HCT116 (cell line): ENCODE results near the gene SERINC5. TPM values are rescaled to one million over a fixed set of nuclear protein-coding genes. Genes with fewer than 3 reads are reported as not detected.

Experiments
- ATAC-seq: fragments of 200-7000 bp; cut with Tn5 transposase; 2 replicates; pipeline ENCODE4 v1.9.1; 2020; ENCODE audit warnings: mild to moderate bottlenecking, moderate library complexity
- BruUV-seq: library from RNA; stranded (reverse); fragments of 400-500 nt; replicated peaks from 2 replicates; lab custom pipeline; 2021; lab: Mats Ljungman, UMichigan
- CTCF ChIA-PET: fragments of 300-600 bp; sonication (Branson Sonifier 250); formaldehyde crosslinking; loops from one replicate; lab custom pipeline; 2021; ENCODE audit warnings: antibody characterized with exemption; lab: Charles Lee
- POLR2A ChIA-PET: fragments of 300-600, 350-600 bp; sonication (Branson Sonifier 250); formaldehyde crosslinking; loops from one replicate; lab custom pipeline; 2021; ENCODE audit warnings: antibody characterized with exemption; lab: Charles Lee
- RAD21 ChIA-PET, 2 experiments: fragments of 300-600 bp; sonication (Branson Sonifier 250); formaldehyde crosslinking; loops; one replicate each; lab custom pipeline; 2023; ENCODE audit warnings: low total read pairs in 2 of 2; ENCODE audit not compliant: uncharacterized antibody in 2 of 2, unreplicated experiment in 2 of 2, low non-redundant PET in 1 of 2; lab: Charles Lee
- DNase-seq: peaks from one replicate; pipeline ENCODE4 v3.0.0-alpha.2; 2010; ENCODE audit warnings: low read depth, low spot score
- H2AFZ ChIP-seq: fragments of 200-600 bp; shearing (Covaris generic), sonication (generic); 2 replicates; pipeline ENCODE4 v1.6.1; 2017; ENCODE audit warnings: low read depth, mixed run types, mixed read lengths, antibody characterized with exemption, low read length; ENCODE audit not compliant: poor library complexity, severe bottlenecking
- H3K27ac ChIP-seq: 2 replicates; pipeline ENCODE4 v1.5.1; 2012; ENCODE audit warnings: low read depth, low read length
- H3K27me3 ChIP-seq: fragments of 200-600 bp; sonication (generic); 2 replicates; pipeline ENCODE4 v1.6.1; 2016; ENCODE audit warnings: mixed run types, low read length, mixed read lengths; ENCODE audit not compliant: insufficient read depth
- H3K36me3 ChIP-seq, 2 experiments: fragments of 200-500 bp in 1 of 2; fragments of 200-600 bp in 1 of 2; sonication (Bioruptor generic) in 1 of 2; sonication (generic) in 1 of 2; 2 replicates each; pipeline versions ENCODE4 v1.5.1 to v1.6.1; 2014 to 2016; ENCODE audit warnings: low read length in 2 of 2, inconsistent platforms in 1 of 2, mixed read lengths in 1 of 2, mixed run types in 1 of 2; ENCODE audit not compliant: insufficient read depth in 2 of 2, control insufficient read depth in 1 of 2
- H3K4me1 ChIP-seq, 2 experiments: fragments of 200-600 bp in 1 of 2; sonication (generic) in 1 of 2; 2 replicates each; pipeline versions ENCODE4 v1.5.1 to v1.6.1; 2012 to 2017; ENCODE audit warnings: low read length in 2 of 2, inconsistent platforms in 1 of 2, mild to moderate bottlenecking in 1 of 2, mixed read lengths in 1 of 2, mixed run types in 1 of 2, moderate library complexity in 1 of 2; ENCODE audit not compliant: insufficient read depth in 2 of 2, control insufficient read depth in 1 of 2
- H3K4me2 ChIP-seq: fragments of 200-600 bp; sonication (generic); 2 replicates; pipeline ENCODE4 v1.6.1; 2017; ENCODE audit warnings: mixed run types, low read length, mixed read lengths
- H3K4me3 ChIP-seq, 2 experiments: fragments of 200-600 bp in 1 of 2; sonication (generic) in 1 of 2; replicated peaks in 1 of 2; 2 replicates each; pipeline ENCODE4 v1.5.1; 2011 to 2016; ENCODE audit warnings: low read length in 2 of 2, control low read depth in 1 of 2, low read depth in 1 of 2, mild to moderate bottlenecking in 1 of 2, mixed read lengths in 1 of 2, mixed run types in 1 of 2
- H3K79me2 ChIP-seq: fragments of 200-600 bp; sonication (generic); 2 replicates; pipeline ENCODE4 v1.6.1; 2017; ENCODE audit warnings: mild to moderate bottlenecking, mixed run types, low read length, moderate library complexity, mixed read lengths; ENCODE audit not compliant: insufficient read depth
- H3K9ac ChIP-seq: fragments of 200-600 bp; sonication (generic); 2 replicates; pipeline ENCODE4 v1.6.1; 2016; ENCODE audit warnings: low read length, mixed read lengths
- H3K9me2 ChIP-seq: fragments of 200-600 bp; sonication (generic), shearing (Covaris generic); 2 replicates; pipeline ENCODE4 v1.6.1; 2017; ENCODE audit warnings: mixed run types, mild to moderate bottlenecking, moderate library complexity; ENCODE audit not compliant: insufficient read depth
- H3K9me3 ChIP-seq, 2 experiments: fragments of 200-500 bp in 1 of 2; fragments of 200-600 bp in 1 of 2; sonication (Bioruptor generic) in 1 of 2; sonication (generic) in 1 of 2; 2 replicates each; pipeline ENCODE4 v1.6.1; 2014 to 2017; ENCODE audit warnings: low read length in 2 of 2, mixed read lengths in 2 of 2, inconsistent platforms in 1 of 2, low read depth in 1 of 2, mild to moderate bottlenecking in 1 of 2, mixed run types in 1 of 2, moderate library complexity in 1 of 2; ENCODE audit not compliant: control insufficient read depth in 1 of 2, insufficient read depth in 1 of 2
- H4K20me1 ChIP-seq: fragments of 200-600 bp; sonication (generic), shearing (Covaris generic); 2 replicates; pipeline ENCODE4 v1.6.1; 2017; ENCODE audit warnings: mixed run types, mild to moderate bottlenecking, moderate library complexity; ENCODE audit not compliant: insufficient read depth
- CBX3 ChIP-seq: IDR thresholded peaks from 2 replicates; pipeline ENCODE4 v1.6.1; 2012; ENCODE audit warnings: low read depth
- CEBPB ChIP-seq: IDR thresholded peaks from 2 replicates; pipeline ENCODE4 v1.6.1; 2012; ENCODE audit warnings: low read depth
- EGR1 ChIP-seq: IDR thresholded peaks from 2 replicates; pipeline ENCODE4 v1.6.1; 2012; ENCODE audit warnings: low read depth
- ELF1 ChIP-seq: IDR thresholded peaks from 2 replicates; pipeline ENCODE4 v1.6.1; 2012; ENCODE audit warnings: low read depth, borderline replicate concordance
- EZH2 ChIP-seq: fragments of 200-600 bp; sonication (generic); IDR thresholded peaks from 2 replicates; pipeline ENCODE4 v1.6.1; 2017; ENCODE audit warnings: antibody characterized with exemption, mixed run types
- EZH2phosphoT487 ChIP-seq: fragments of 200-600 bp; IDR thresholded peaks from 2 replicates; pipeline ENCODE4 v1.6.1; 2018; ENCODE audit warnings: antibody characterized with exemption, borderline replicate concordance
- FOSL1 ChIP-seq: IDR thresholded peaks from 2 replicates; pipeline ENCODE4 v1.6.1; 2012; ENCODE audit warnings: low read depth
- JUND ChIP-seq: IDR thresholded peaks from 2 replicates; pipeline ENCODE4 v1.6.1; 2012
- POLR2A ChIP-seq: IDR thresholded peaks from 2 replicates; pipeline ENCODE4 v1.7.0; 2011; ENCODE audit warnings: borderline replicate concordance; ENCODE audit not compliant: insufficient read depth, insufficient read length; ENCODE audit errors: extremely low read depth
- POLR2AphosphoS5 ChIP-seq: IDR thresholded peaks from 2 replicates; pipeline ENCODE4 v1.6.1; 2011; ENCODE audit warnings: mild to moderate bottlenecking, low read depth, low read length, moderate library complexity
- RAD21 ChIP-seq: IDR thresholded peaks from 2 replicates; pipeline ENCODE4 v1.6.1; 2012; ENCODE audit warnings: low read depth, mild to moderate bottlenecking
- SP1 ChIP-seq: IDR thresholded peaks from 2 replicates; pipeline ENCODE4 v1.6.1; 2012; ENCODE audit warnings: low read depth
- SRF ChIP-seq: IDR thresholded peaks from 2 replicates; pipeline ENCODE4 v1.6.1; 2012; ENCODE audit warnings: low read depth
- YY1 ChIP-seq: IDR thresholded peaks from 2 replicates; pipeline ENCODE4 v1.6.1; 2011; ENCODE audit warnings: low read length, low read depth, moderate library complexity, mild to moderate bottlenecking; ENCODE audit not compliant: insufficient replicate concordance; ENCODE audit errors: extremely low read depth
- intact Hi-C: fragments of 100-400 bp; cut with micrococcal nuclease; formaldehyde crosslinking; loops from 2 replicates; pipeline ENCODE4 v1.10.0; 2022
- total RNA-seq: library from RNA; stranded (reverse); gene quantifications from one replicate; pipeline ENCODE4 v1.2.1, GENCODE V29; 2021; ENCODE audit not compliant: unreplicated experiment
- TF ChIP-seq, protein P1 (sequence below): IDR thresholded peaks from 2 replicates; pipeline ENCODE4 v1.6.1; 2012; ENCODE audit warnings: low read depth
- TF ChIP-seq, protein P2 (sequence below): IDR thresholded peaks from 2 replicates; pipeline ENCODE4 v1.6.1; 2012

The SERINC5 gene
- total RNA-seq, 1 experiment from 2014 or later, result 39.3 TPM

DNA sequence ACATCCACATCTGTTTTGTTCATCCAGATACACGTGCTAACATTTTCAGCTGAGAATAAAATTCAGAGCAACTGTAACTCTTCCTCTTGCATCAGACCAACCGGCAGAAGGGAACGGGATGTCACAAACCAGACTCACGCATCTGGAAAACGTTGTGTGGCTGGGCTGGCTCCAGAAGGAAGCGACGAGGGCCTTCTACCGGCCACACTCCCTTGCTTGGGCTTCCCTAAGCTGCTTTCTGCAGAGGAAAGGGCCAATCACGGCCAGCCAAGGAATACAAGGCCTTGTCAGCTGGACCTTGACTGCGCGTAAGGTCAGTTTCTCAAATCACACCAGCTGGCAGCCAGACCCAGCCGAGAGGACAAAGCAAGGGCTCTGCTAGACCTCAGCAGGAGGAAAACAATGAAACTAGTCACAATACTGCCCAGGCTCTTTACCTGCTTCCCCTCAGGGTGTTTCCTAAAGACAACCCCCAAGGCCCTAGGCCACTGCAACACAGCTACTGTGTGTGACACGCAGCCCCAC lies 114.6 kb downstream of the SERINC5 start:
- H4K20me1 ChIP-seq, result no peaks in the 10 kb centered on the region
- H3K9ac ChIP-seq, result no peak overlapping the region
- no peaks in the 10 kb centered on the region for H3K27me3 ChIP-seq
- H3K9me3 ChIP-seq, result no peaks in the 10 kb centered on the region
- POLR2A ChIA-PET, result no interaction called here
- TF ChIP-seq POLR2AphosphoS5 (no peak), EGR1 (no peak), ELF1 (no peak), FOSL1 (no peak), JUND (no peak), YY1 (no peak), POLR2A (no peak), RAD21 (no peak), SRF (no peak), EZH2 (no peak), CBX3 (no peak)
- no peak for DNase-seq
- H3K9me2 ChIP-seq, result no peaks in the 10 kb centered on the region
- no peak overlapping the region for H2AFZ ChIP-seq
- H3K4me3 ChIP-seq, result no peak overlapping the region
- BruUV-seq, result no TSS peak
- ATAC-seq, result no peak
- peaks cover 0 to 2% of the 10 kb centered on the region in 2 experiments; a peak in 1 of 4 replicates for H3K36me3 ChIP-seq
- H3K79me2 ChIP-seq, result no peaks in the 10 kb centered on the region
- no peak overlapping the region for H3K4me2 ChIP-seq
- CTCF ChIA-PET, result no interaction called here
- RAD21 ChIA-PET, result no interaction called here
- H3K27ac ChIP-seq, result no peak overlapping the region
- no peaks in the 10 kb centered on the region for H3K4me1 ChIP-seq
- intact Hi-C loops, result no loop called here

DNA sequence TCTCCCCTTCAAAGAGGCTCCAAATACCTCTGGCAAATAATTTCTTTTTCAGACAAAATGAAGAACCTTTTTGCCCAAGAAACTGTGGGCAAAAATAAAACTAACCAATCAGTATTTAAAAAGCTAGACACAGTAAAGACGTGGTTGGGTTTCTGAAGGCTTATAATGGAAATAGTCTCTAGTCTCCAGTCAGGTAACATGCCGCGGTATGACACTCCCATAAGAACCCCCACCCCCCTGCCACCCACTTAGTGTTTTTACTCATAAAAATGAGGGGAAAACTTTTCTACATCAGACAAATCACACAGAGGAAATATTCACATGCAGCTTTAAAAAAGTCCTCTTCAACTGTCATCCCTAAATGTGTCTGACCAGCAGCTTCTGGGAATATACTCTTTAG lies 115.4 kb downstream of the SERINC5 start:
- DNase-seq, result no peak
- CTCF ChIA-PET, result no interaction called here
- Histone ChIP-seq H3K36me3 (peaks cover 0 to 2% of the 10 kb centered on the region in 2 experiments; a peak in 1 of 4 replicates), H3K9ac (no peak overlapping the region), H2AFZ (no peak overlapping the region), H3K9me3 (no peaks in the 10 kb centered on the region), H3K27me3 (no peaks in the 10 kb centered on the region), H3K27ac (no peak overlapping the region), H3K79me2 (no peaks in the 10 kb centered on the region), H3K4me3 (no peak overlapping the region), H3K4me1 (no peaks in the 10 kb centered on the region), H3K4me2 (no peak overlapping the region), H3K9me2 (no peaks in the 10 kb centered on the region), H4K20me1 (no peaks in the 10 kb centered on the region)
- no peak for ATAC-seq
- TF ChIP-seq POLR2A, result no peak
- TF ChIP-seq EZH2phosphoT487, result no peak
- TF ChIP-seq CEBPB, result no peak
- TF ChIP-seq SRF, result no peak
- TF ChIP-seq EZH2, result no peak
- TF ChIP-seq SP1, result no peak
- TF ChIP-seq, protein P1, sequence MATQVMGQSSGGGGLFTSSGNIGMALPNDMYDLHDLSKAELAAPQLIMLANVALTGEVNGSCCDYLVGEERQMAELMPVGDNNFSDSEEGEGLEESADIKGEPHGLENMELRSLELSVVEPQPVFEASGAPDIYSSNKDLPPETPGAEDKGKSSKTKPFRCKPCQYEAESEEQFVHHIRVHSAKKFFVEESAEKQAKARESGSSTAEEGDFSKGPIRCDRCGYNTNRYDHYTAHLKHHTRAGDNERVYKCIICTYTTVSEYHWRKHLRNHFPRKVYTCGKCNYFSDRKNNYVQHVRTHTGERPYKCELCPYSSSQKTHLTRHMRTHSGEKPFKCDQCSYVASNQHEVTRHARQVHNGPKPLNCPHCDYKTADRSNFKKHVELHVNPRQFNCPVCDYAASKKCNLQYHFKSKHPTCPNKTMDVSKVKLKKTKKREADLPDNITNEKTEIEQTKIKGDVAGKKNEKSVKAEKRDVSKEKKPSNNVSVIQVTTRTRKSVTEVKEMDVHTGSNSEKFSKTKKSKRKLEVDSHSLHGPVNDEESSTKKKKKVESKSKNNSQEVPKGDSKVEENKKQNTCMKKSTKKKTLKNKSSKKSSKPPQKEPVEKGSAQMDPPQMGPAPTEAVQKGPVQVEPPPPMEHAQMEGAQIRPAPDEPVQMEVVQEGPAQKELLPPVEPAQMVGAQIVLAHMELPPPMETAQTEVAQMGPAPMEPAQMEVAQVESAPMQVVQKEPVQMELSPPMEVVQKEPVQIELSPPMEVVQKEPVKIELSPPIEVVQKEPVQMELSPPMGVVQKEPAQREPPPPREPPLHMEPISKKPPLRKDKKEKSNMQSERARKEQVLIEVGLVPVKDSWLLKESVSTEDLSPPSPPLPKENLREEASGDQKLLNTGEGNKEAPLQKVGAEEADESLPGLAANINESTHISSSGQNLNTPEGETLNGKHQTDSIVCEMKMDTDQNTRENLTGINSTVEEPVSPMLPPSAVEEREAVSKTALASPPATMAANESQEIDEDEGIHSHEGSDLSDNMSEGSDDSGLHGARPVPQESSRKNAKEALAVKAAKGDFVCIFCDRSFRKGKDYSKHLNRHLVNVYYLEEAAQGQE, result no peak
- TF ChIP-seq JUND, result no peak
- TF ChIP-seq, protein P2, sequence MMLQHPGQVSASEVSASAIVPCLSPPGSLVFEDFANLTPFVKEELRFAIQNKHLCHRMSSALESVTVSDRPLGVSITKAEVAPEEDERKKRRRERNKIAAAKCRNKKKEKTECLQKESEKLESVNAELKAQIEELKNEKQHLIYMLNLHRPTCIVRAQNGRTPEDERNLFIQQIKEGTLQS, result no peak
- TF ChIP-seq YY1, result no peak
- intact Hi-C loops, result no loop called here
- RAD21 ChIA-PET, result no interaction called here
- no TSS peak for BruUV-seq
- POLR2A ChIA-PET, result interaction anchor here (0.7 kb wide), 1 partner anchor 42 kb away, joined by 5 read pairs; no protein-coding TSS in a partner anchor
